Measurements from ENCODE around the gene S100A7.

S100A7 gene

GRCh38 chr1:153439273-153439672, 21.2 kb downstream of the S100A7 start:
- TF ChIP-seq CTCF (IDR thresholded peaks at IDR 0.05; ENCODE audit: low read depth, low read length, poor library complexity, severe bottlenecking) (no peak), EZH2phosphoT487 (IDR thresholded peaks at IDR 0.05; ENCODE audit: borderline replicate concordance, low read length) (no peak)
- H3K36me3 ChIP-seq (ENCODE audit: control insufficient read depth, low read length): no peaks in the 10 kb centered on the region
- H3K9me2 ChIP-seq (replicated peaks; ENCODE audit: control insufficient read depth, low read length): no peaks in the 10 kb centered on the region
- no peak overlapping the region for H3K27ac ChIP-seq (ENCODE audit: low read depth, low read length)
- no peak overlapping the region for H3K4me3 ChIP-seq (ENCODE audit: low read length)
- H4K20me1 ChIP-seq (ENCODE audit: control insufficient read depth, insufficient read depth, low read depth, low read length): no peaks in the 10 kb centered on the region
- H3K27me3 ChIP-seq (ENCODE audit: control insufficient read depth, low read length): no peaks in the 10 kb centered on the region
- no peak overlapping the region for H3K4me2 ChIP-seq (ENCODE audit: low read length)
- H3K4me1 ChIP-seq (ENCODE audit: control insufficient read depth, low read length): no peaks in the 10 kb centered on the region
- no peaks in the 10 kb centered on the region for H3K79me2 ChIP-seq (ENCODE audit: control insufficient read depth, low read length)
- no peaks in the 10 kb centered on the region for H3K9me3 ChIP-seq (ENCODE audit: control insufficient read depth, insufficient read depth, low read length)
- H3F3A ChIP-seq (ENCODE audit: control insufficient read depth, insufficient read depth): no peaks in the 10 kb centered on the region

GRCh38 chr1:153438599-153438998, 21.9 kb downstream of the S100A7 start:
- Histone ChIP-seq H3K4me2 (ENCODE audit: low read length) (no peak overlapping the region), H3K4me3 (ENCODE audit: low read length) (no peak overlapping the region), H3K27me3 (ENCODE audit: control insufficient read depth, low read length) (no peaks in the 10 kb centered on the region), H3K27ac (ENCODE audit: low read depth, low read length) (no peak overlapping the region), H3K79me2 (ENCODE audit: control insufficient read depth, low read length) (no peaks in the 10 kb centered on the region), H3K4me1 (ENCODE audit: control insufficient read depth, low read length) (no peaks in the 10 kb centered on the region), H3K36me3 (ENCODE audit: control insufficient read depth, low read length) (no peaks in the 10 kb centered on the region), H3F3A (ENCODE audit: control insufficient read depth, insufficient read depth) (no peaks in the 10 kb centered on the region), H3K9me2 (replicated peaks; ENCODE audit: control insufficient read depth, low read length) (no peaks in the 10 kb centered on the region), H3K9me3 (ENCODE audit: control insufficient read depth, insufficient read depth, low read length) (no peaks in the 10 kb centered on the region), H4K20me1 (ENCODE audit: control insufficient read depth, insufficient read depth, low read depth, low read length) (no peaks in the 10 kb centered on the region)
- TF ChIP-seq EZH2phosphoT487 (IDR thresholded peaks at IDR 0.05; ENCODE audit: borderline replicate concordance, low read length): no peak
- no peak for TF ChIP-seq CTCF (IDR thresholded peaks at IDR 0.05; ENCODE audit: low read depth, low read length, poor library complexity, severe bottlenecking)

DNA sequence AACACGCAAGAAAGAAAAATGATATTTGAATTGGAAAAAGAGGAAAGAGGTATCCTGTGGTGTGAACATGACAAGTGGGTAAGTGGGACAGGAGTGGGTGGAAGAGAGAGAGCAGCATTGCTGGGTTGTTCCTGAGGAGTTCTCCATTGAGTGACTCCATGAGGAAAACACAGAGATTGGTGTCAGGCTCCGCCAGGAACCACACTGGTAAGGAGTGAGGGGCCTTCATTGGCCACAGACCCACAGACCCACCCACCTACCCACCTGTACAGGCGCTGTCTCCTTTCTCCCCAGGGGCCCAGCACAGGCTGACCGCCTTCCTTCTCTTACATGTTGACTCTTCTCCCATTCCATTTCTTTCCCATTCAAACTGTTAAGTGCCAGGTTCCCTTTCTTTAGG, 23.2 kb downstream of the S100A7 start:
- no peak overlapping the region for H3K27ac ChIP-seq (ENCODE audit: low read depth, low read length)
- no peaks in the 10 kb centered on the region for H3K9me2 ChIP-seq (replicated peaks; ENCODE audit: control insufficient read depth, low read length)
- H3K9me3 ChIP-seq (ENCODE audit: control insufficient read depth, insufficient read depth, low read length): no peaks in the 10 kb centered on the region
- H3K4me1 ChIP-seq (ENCODE audit: control insufficient read depth, low read length): no peaks in the 10 kb centered on the region
- H3F3A ChIP-seq (ENCODE audit: control insufficient read depth, insufficient read depth): no peaks in the 10 kb centered on the region
- no peak for TF ChIP-seq CTCF (IDR thresholded peaks at IDR 0.05; ENCODE audit: low read depth, low read length, poor library complexity, severe bottlenecking)
- no peak for TF ChIP-seq EZH2phosphoT487 (IDR thresholded peaks at IDR 0.05; ENCODE audit: borderline replicate concordance, low read length)
- H3K79me2 ChIP-seq (ENCODE audit: control insufficient read depth, low read length): no peaks in the 10 kb centered on the region
- no peaks in the 10 kb centered on the region for H3K36me3 ChIP-seq (ENCODE audit: control insufficient read depth, low read length)
- no peaks in the 10 kb centered on the region for H3K27me3 ChIP-seq (ENCODE audit: control insufficient read depth, low read length)
- H3K4me2 ChIP-seq (ENCODE audit: low read length): no peak overlapping the region
- H4K20me1 ChIP-seq (ENCODE audit: control insufficient read depth, insufficient read depth, low read depth, low read length): no peaks in the 10 kb centered on the region
- H3K4me3 ChIP-seq (ENCODE audit: low read length): no peak overlapping the region

All from DOHH2 (cell line).